IMR-90 (cell line): Measurements from ENCODE around the gene ADAM17. TPM values are rescaled to one million over a fixed set of nuclear protein-coding genes. Genes with fewer than 3 reads are reported as not detected.
A peak's percentile ranks its signal among the peaks of the same experiment; 100 is the strongest.

ENCODE experiments used
- ATAC-seq: fragments of 200-7000 bp; cut with Tn5 transposase; 2 replicates; pipeline ENCODE4 v1.9.1; 2020; ENCODE audit warnings: low read depth, mild to moderate bottlenecking, moderate library complexity
- BruUV-seq: library from RNA; stranded (reverse); fragments of 400-500 nt; replicated peaks from 2 replicates; lab custom pipeline; 2021; lab: Mats Ljungman, UMichigan
- CTCF ChIA-PET: fragments of 300-600 bp; formaldehyde crosslinking; extraction: SDS; loops from one replicate; lab custom pipeline; 2021; ENCODE audit warnings: antibody characterized with exemption; lab: Yijun Ruan, JAX
- POLR2A ChIA-PET: fragments of 300-600 bp; sonication (Branson Sonifier 250); formaldehyde crosslinking; loops from one replicate; lab custom pipeline; 2022; ENCODE audit warnings: antibody characterized with exemption; ENCODE audit not compliant: unreplicated experiment; lab: Charles Lee
- DNase-seq: peaks from one replicate; pipeline ENCODE4 v3.0.0; 2013
- H2AFZ ChIP-seq: replicated peaks from 2 replicates; pipeline ENCODE3; 2013; ENCODE audit warnings: low read length, mild to moderate bottlenecking; ENCODE audit not compliant: poor library complexity
- H2AK5ac ChIP-seq: 2 replicates; pipeline ENCODE4 v1.6.1; 2013; ENCODE audit warnings: low read depth, low read length, inconsistent platforms
- H2AK9ac ChIP-seq: replicated peaks from 2 replicates; pipeline ENCODE3; 2013; ENCODE audit warnings: mild to moderate bottlenecking, low read depth, low read length, moderate library complexity; ENCODE audit not compliant: poor library complexity
- H2BK120ac ChIP-seq: 2 replicates; pipeline ENCODE4 v1.6.1; 2013; ENCODE audit warnings: low read depth, low read length, inconsistent platforms
- H2BK15ac ChIP-seq: 3 replicates; pipeline ENCODE4 v1.6.1; 2013; ENCODE audit warnings: low read depth, low read length, inconsistent platforms
- H2BK20ac ChIP-seq: 2 replicates; pipeline ENCODE4 v1.6.1; 2013; ENCODE audit warnings: low read depth, mild to moderate bottlenecking, inconsistent platforms, low read length, moderate library complexity
- H2BK5ac ChIP-seq: 2 replicates; pipeline ENCODE4 v1.6.1; 2013; ENCODE audit warnings: mild to moderate bottlenecking, low read depth, low read length, inconsistent platforms; ENCODE audit not compliant: poor library complexity, severe bottlenecking
- H3K14ac ChIP-seq: replicated peaks from 2 replicates; pipeline ENCODE4 v1.6.1; 2013; ENCODE audit warnings: low read depth, low read length, inconsistent platforms
- H3K18ac ChIP-seq: 2 replicates; pipeline ENCODE4 v1.6.1; 2013; ENCODE audit warnings: low read depth, low read length, control low read depth
- H3K23ac ChIP-seq: 2 replicates; pipeline ENCODE4 v1.6.1; 2013; ENCODE audit warnings: low read depth, low read length, inconsistent platforms
- H3K27ac ChIP-seq: 2 replicates; pipeline ENCODE4 v1.5.1; 2013; ENCODE audit warnings: mild to moderate bottlenecking, control low read depth, low read length; ENCODE audit not compliant: insufficient read depth
- H3K27me3 ChIP-seq: 2 replicates; pipeline ENCODE4 v1.6.1; 2013; ENCODE audit warnings: low read length; ENCODE audit not compliant: control insufficient read depth, insufficient read depth
- H3K36me3 ChIP-seq: 2 replicates; pipeline ENCODE4 v1.6.1; 2013; ENCODE audit warnings: low read length, mixed read lengths; ENCODE audit not compliant: control insufficient read depth, insufficient read depth
- H3K4ac ChIP-seq: 2 replicates; pipeline ENCODE4 v1.6.1; 2013; ENCODE audit warnings: low read depth, low read length, inconsistent platforms
- H3K4me1 ChIP-seq: 2 replicates; pipeline ENCODE4 v1.6.1; 2013; ENCODE audit warnings: low read length, mixed read lengths; ENCODE audit not compliant: control insufficient read depth, insufficient read depth
- H3K4me2 ChIP-seq: 2 replicates; pipeline ENCODE4 v1.6.1; 2013; ENCODE audit warnings: low read depth, mild to moderate bottlenecking, control low read depth, low read length, moderate library complexity
- H3K4me3 ChIP-seq: 2 replicates; pipeline ENCODE4 v1.5.1; 2013; ENCODE audit warnings: low read depth, mild to moderate bottlenecking, control low read depth, low read length, moderate library complexity; ENCODE audit not compliant: insufficient read depth
- H3K56ac ChIP-seq: 2 replicates; pipeline ENCODE4 v1.6.1; 2013; ENCODE audit warnings: low read length, inconsistent platforms; ENCODE audit not compliant: insufficient read depth; ENCODE audit errors: extremely low read depth
- H3K79me1 ChIP-seq, 2 experiments: 2 replicates each; pipeline ENCODE4 v1.6.1; 2013; ENCODE audit warnings: low read length in 2 of 2, inconsistent platforms in 1 of 2, low read depth in 1 of 2
- H3K9ac ChIP-seq: 2 replicates; pipeline ENCODE4 v1.6.1; 2013; ENCODE audit warnings: low read depth, low read length, control low read depth
- H3K9me1 ChIP-seq: 2 replicates; pipeline ENCODE4 v1.6.1; 2013; ENCODE audit warnings: low read length, inconsistent platforms; ENCODE audit not compliant: insufficient read depth
- H3K9me3 ChIP-seq: 2 replicates; pipeline ENCODE4 v1.6.1; 2013; ENCODE audit warnings: low read length; ENCODE audit not compliant: control insufficient read depth, insufficient read depth
- H4K20me1 ChIP-seq: 2 replicates; pipeline ENCODE4 v1.6.1; 2013; ENCODE audit warnings: low read length, inconsistent platforms; ENCODE audit not compliant: insufficient read depth
- H4K5ac ChIP-seq: 2 replicates; pipeline ENCODE4 v1.6.1; 2013; ENCODE audit warnings: mild to moderate bottlenecking, low read depth, low read length, control low read depth
- H4K8ac ChIP-seq, 2 experiments: 2 replicates each; pipeline ENCODE4 v1.6.1; 2013; ENCODE audit warnings: low read depth in 2 of 2, low read length in 2 of 2, control low read depth in 1 of 2, inconsistent platforms in 1 of 2
- H4K91ac ChIP-seq: 2 replicates; pipeline ENCODE4 v1.6.1; 2013; ENCODE audit warnings: low read depth, low read length, inconsistent platforms; ENCODE audit not compliant: insufficient read depth
- BHLHE40 ChIP-seq: fragments of 150-350 bp; IDR thresholded peaks from 2 replicates; pipeline ENCODE4 v1.6.1; 2016; ENCODE audit warnings: mild to moderate bottlenecking, low read depth, low read length
- CEBPB ChIP-seq: IDR thresholded peaks from 2 replicates; pipeline ENCODE4 v1.6.1; 2012; ENCODE audit warnings: low read depth, low read length, improper control_type of control experiment
- CHD1 ChIP-seq: IDR thresholded peaks from 2 replicates; pipeline ENCODE4 v1.6.1; 2012; ENCODE audit warnings: low read depth, low read length, improper control_type of control experiment
- CTCF ChIP-seq: conservative IDR thresholded peaks from 2 replicates; pipeline ENCODE4 v1.5.1; 2012; ENCODE audit warnings: mild to moderate bottlenecking, low read depth, low read length, improper control_type of control experiment
- FOS ChIP-seq: fragments of 150-350 bp; IDR thresholded peaks from 2 replicates; pipeline ENCODE4 v1.6.1; 2016; ENCODE audit warnings: low read depth, low read length
- MAFK ChIP-seq: IDR thresholded peaks from 2 replicates; pipeline ENCODE4 v1.6.1; 2012; ENCODE audit warnings: low read depth, low read length, improper control_type of control experiment
- MAZ ChIP-seq: IDR thresholded peaks from 2 replicates; pipeline ENCODE4 v1.6.1; 2012; ENCODE audit warnings: low read depth, mild to moderate bottlenecking, low read length, improper control_type of control experiment, moderate library complexity, borderline replicate concordance
- MXI1 ChIP-seq: IDR thresholded peaks from 2 replicates; pipeline ENCODE4 v1.6.1; 2012; ENCODE audit warnings: low read depth, mild to moderate bottlenecking, low read length, moderate library complexity, borderline replicate concordance
- NFE2L2 ChIP-seq: fragments of 150-350 bp; IDR thresholded peaks from 2 replicates; pipeline ENCODE4 v1.6.1; 2016; ENCODE audit warnings: low read depth, mild to moderate bottlenecking, low read length
- POLR2A ChIP-seq: IDR thresholded peaks from 2 replicates; pipeline ENCODE4 v1.6.1; 2012; ENCODE audit warnings: mild to moderate bottlenecking, low read depth, low read length
- RAD21 ChIP-seq: IDR thresholded peaks from 2 replicates; pipeline ENCODE4 v1.6.1; 2012; ENCODE audit warnings: low read length, improper control_type of control experiment
- RCOR1 ChIP-seq: IDR thresholded peaks from 2 replicates; pipeline ENCODE4 v1.6.1; 2012; ENCODE audit warnings: mild to moderate bottlenecking, low read length, improper control_type of control experiment; ENCODE audit not compliant: insufficient replicate concordance
- SMC3 ChIP-seq: fragments of 150-350 bp; IDR thresholded peaks from 2 replicates; pipeline ENCODE4 v1.6.1; 2016; ENCODE audit warnings: low read depth, mild to moderate bottlenecking, antibody characterized with exemption, low read length, moderate library complexity
- WGBS, 2 experiments: methylation state at CpG; one replicate each; pipeline versions ENCODE4 v1.1.5 to v1.1.7; 2013; ENCODE audit warnings: missing lambda C conversion rate in 2 of 2; ENCODE audit not compliant: insufficient read length in 1 of 2; ENCODE audit errors: extremely low coverage in 2 of 2; 5-methylcytosine and 5-hydroxymethylcytosine counted together
- dilution Hi-C: fragments of 300-500 bp; cut with HindIII; formaldehyde crosslinking; loops from one replicate; pipeline ENCODE4 v1.14.3; 2018; ENCODE audit warnings: low sequenced_read_pairs; ENCODE audit not compliant: unreplicated experiment
- in situ Hi-C: fragments of 300-500 bp; cut with MboI; formaldehyde crosslinking; loops from 3 replicates; pipeline ENCODE4 v1.14.3; 2019; ENCODE audit warnings: low sequenced_read_pairs, inconsistent platforms, mixed read lengths
- intact Hi-C: fragments of 100-400 bp; cut with micrococcal nuclease; formaldehyde crosslinking; loops from 2 replicates; pipeline ENCODE4 v1.10.0; 2022
- polyA plus RNA-seq, 3 experiments: library from polyadenylated mRNA; depleted of rRNA; stranded (reverse); fragments of >200 nt; gene quantifications; 2 replicates each; pipeline ENCODE4 v1.2.3, GENCODE V29; 2012; ENCODE audit warnings: low replicate concordance in 1 of 3
- total RNA-seq: library from RNA; depleted of rRNA; stranded (reverse); fragments of >200 nt; gene quantifications from 2 replicates; pipeline ENCODE4 v1.2.3, GENCODE V29; 2012
- TF ChIP-seq, protein P1 (sequence below): fragments of 150-350 bp; IDR thresholded peaks from 2 replicates; pipeline ENCODE4 v1.6.1; 2016; ENCODE audit warnings: low read depth, mild to moderate bottlenecking, low read length, moderate library complexity, borderline replicate concordance
- TF ChIP-seq, protein P2 (sequence below): fragments of 150-350 bp; IDR thresholded peaks from 2 replicates; pipeline ENCODE4 v1.6.1; 2017; ENCODE audit warnings: mild to moderate bottlenecking, antibody characterized with exemption, low read length, low read depth

Gene ADAM17
- total and polyA plus RNA-seq, 2 of the 4 experiments (the other 2 are of a cell fraction): 9.6 to 34.4 TPM

DNA sequence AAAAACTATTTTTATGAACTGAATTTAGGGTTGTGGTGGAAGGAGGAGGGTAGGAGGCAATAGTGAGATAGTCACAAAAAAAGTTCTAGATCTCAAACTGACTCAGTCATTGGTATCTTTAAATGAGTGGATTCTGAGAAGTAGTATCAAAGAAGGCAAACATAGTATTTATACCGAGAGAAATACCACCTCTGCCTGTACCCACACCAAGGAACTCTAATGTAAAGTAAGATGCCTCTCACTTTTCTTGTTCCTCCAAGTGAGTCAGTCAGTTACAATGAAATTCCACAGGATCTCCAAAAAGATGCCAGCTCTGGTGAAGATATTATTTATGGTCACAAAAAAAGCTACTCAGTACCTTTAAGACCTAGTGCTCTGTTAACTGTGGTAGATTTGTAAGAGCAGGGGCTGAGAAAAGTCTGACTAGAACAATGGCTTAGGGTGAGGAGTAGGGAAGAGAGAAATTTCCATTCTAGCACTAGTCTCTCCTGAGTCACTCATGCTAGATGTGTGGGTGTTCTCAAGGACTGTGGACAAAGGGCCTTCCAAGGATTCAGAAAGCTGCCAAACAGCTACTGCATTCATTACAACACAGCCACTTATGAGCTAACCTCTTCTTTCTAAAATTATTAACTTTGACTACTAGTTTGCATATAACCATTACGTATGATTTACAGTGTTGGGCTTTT is 38.9 kb upstream of the ADAM17 start:
- DNase-seq (peak; percentile 91), ATAC-seq (peak; percentile 87)
- H4K8ac ChIP-seq: no peak overlapping the region
- peaks cover 17% of the 10 kb centered on the region for H3K36me3 ChIP-seq
- peaks cover 13% of the 10 kb centered on the region for H3K4me1 ChIP-seq
- no TSS peak for BruUV-seq
- H3K4me3 ChIP-seq: no peak overlapping the region
- H2AK5ac ChIP-seq: no peak overlapping the region
- H3K9me3 ChIP-seq: peaks cover 7% of the 10 kb centered on the region
- no peak overlapping the region for H3K4ac ChIP-seq
- ChIA-PET CTCF (interaction anchor here (0.6 kb wide), 2 partner anchors 390 to 454 kb away, joined by 3 read pairs; no protein-coding TSS in a partner anchor), POLR2A (no interaction called here)
- H2AK9ac ChIP-seq: no peak overlapping the region
- H3K14ac ChIP-seq: no peak overlapping the region
- H4K20me1 ChIP-seq: peaks cover 86% of the 10 kb centered on the region
- H3K9ac ChIP-seq: no peak overlapping the region
- no peak overlapping the region for H2BK20ac ChIP-seq
- no peak overlapping the region for H2AFZ ChIP-seq
- peak overlapping the region; percentile 73 for H2BK5ac ChIP-seq
- no peak overlapping the region for H4K91ac ChIP-seq
- dilution Hi-C loops: no loop called here
- H3K27me3 ChIP-seq: no peaks in the 10 kb centered on the region
- peaks cover 21 to 71% of the 10 kb centered on the region in 2 experiments for H3K79me1 ChIP-seq
- H3K4me2 ChIP-seq: peak overlapping the region; percentile 36; the same call in 1 of the 2 replicates
- peaks cover 25% of the 10 kb centered on the region for H3K9me1 ChIP-seq
- intact Hi-C loops: loop anchor here (1.0 kb wide), 1 partner anchor 34 kb away; no protein-coding TSS in a partner anchor
- in situ Hi-C loops: no loop called here
- no peak overlapping the region for H4K5ac ChIP-seq
- no peak overlapping the region for H2BK120ac ChIP-seq
- WGBS, 2 experiments: no CpG with 5 or more reads among the region's 2 CpGs
- no peak overlapping the region for H3K18ac ChIP-seq
- no peak overlapping the region for H3K56ac ChIP-seq
- no peak overlapping the region for H3K27ac ChIP-seq
- H3K23ac ChIP-seq: no peak overlapping the region
- no peak overlapping the region for H2BK15ac ChIP-seq
- no peak for TF ChIP-seq MAFK
- 0 out of 2 replicates have a peak, but pooled peaks have one; percentile 20 for TF ChIP-seq FOS
- TF ChIP-seq, protein P1, sequence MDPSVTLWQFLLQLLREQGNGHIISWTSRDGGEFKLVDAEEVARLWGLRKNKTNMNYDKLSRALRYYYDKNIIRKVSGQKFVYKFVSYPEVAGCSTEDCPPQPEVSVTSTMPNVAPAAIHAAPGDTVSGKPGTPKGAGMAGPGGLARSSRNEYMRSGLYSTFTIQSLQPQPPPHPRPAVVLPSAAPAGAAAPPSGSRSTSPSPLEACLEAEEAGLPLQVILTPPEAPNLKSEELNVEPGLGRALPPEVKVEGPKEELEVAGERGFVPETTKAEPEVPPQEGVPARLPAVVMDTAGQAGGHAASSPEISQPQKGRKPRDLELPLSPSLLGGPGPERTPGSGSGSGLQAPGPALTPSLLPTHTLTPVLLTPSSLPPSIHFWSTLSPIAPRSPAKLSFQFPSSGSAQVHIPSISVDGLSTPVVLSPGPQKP: no peak
- TF ChIP-seq RAD21: peak; percentile 25; the same call in 1 of the 2 replicates
- TF ChIP-seq POLR2A: no peak
- no peak for TF ChIP-seq NFE2L2
- TF ChIP-seq CHD1: no peak
- peak; percentile 77; the same call in 1 of the 2 replicates for TF ChIP-seq CEBPB
- no peak for TF ChIP-seq SMC3
- no peak for TF ChIP-seq MAZ
- TF ChIP-seq, protein P2, sequence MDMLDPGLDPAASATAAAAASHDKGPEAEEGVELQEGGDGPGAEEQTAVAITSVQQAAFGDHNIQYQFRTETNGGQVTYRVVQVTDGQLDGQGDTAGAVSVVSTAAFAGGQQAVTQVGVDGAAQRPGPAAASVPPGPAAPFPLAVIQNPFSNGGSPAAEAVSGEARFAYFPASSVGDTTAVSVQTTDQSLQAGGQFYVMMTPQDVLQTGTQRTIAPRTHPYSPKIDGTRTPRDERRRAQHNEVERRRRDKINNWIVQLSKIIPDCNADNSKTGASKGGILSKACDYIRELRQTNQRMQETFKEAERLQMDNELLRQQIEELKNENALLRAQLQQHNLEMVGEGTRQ: no peak
- TF ChIP-seq BHLHE40: no peak
- no peak for TF ChIP-seq RCOR1
- TF ChIP-seq CTCF: no peak
- no peak for TF ChIP-seq MXI1
